Mammary epithelial cell (primary cell): ENCODE measurements around the gene MYO3A.

ENCODE experiments used
- EZH2 ChIP-seq: IDR thresholded peaks from 2 replicates; pipeline ENCODE4 v1.6.1; 2012; ENCODE audit warnings: low read length, inconsistent platforms, borderline replicate concordance
- TF ChIP-seq, protein P1 (sequence below), 2 donors: IDR thresholded peaks in 1 of 2; conservative IDR thresholded peaks in 1 of 2; 2 replicates each; pipeline ENCODE4 v1.5.1; 2011 to 2012; ENCODE audit warnings: inconsistent platforms in 2 of 2, low read length in 2 of 2, mild to moderate bottlenecking in 2 of 2, control low read depth in 1 of 2, low read depth in 1 of 2; ENCODE audit not compliant: insufficient read depth in 1 of 2; ENCODE audit errors: extremely low read depth in 1 of 2

DNA sequence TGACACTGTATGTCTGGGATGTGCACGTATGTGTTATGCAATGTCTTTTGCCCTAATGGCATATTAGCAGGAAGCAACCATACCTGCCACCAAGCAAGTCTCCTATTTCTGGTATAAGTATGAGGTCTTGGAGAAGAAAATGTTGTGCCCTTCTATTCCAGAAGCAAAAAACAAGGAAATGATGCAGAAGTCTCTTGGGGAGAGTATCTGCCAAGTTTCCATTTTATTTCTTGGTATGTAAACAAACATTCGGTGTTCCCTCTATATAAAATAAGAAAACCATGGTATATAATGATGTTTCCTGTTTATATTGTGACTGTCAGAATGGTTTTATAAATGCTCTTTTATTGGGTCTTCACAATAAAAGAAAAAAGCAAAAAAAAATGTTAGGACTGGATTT is 19.3 kb upstream of the MYO3A start:
- TF ChIP-seq, protein P1, sequence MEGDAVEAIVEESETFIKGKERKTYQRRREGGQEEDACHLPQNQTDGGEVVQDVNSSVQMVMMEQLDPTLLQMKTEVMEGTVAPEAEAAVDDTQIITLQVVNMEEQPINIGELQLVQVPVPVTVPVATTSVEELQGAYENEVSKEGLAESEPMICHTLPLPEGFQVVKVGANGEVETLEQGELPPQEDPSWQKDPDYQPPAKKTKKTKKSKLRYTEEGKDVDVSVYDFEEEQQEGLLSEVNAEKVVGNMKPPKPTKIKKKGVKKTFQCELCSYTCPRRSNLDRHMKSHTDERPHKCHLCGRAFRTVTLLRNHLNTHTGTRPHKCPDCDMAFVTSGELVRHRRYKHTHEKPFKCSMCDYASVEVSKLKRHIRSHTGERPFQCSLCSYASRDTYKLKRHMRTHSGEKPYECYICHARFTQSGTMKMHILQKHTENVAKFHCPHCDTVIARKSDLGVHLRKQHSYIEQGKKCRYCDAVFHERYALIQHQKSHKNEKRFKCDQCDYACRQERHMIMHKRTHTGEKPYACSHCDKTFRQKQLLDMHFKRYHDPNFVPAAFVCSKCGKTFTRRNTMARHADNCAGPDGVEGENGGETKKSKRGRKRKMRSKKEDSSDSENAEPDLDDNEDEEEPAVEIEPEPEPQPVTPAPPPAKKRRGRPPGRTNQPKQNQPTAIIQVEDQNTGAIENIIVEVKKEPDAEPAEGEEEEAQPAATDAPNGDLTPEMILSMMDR (conservative IDR thresholded peaks at IDR 0.05 in 1 of 2, IDR thresholded peaks at IDR 0.05 in 1 of 2; ENCODE audit: extremely low read depth in 1 of 2, insufficient read depth in 1 of 2, low read depth in 1 of 2, low read length in 2 of 2), result no peak
- no peak for TF ChIP-seq EZH2
